SW480 (cell line): ENCODE measurements around the gene CLRN1.

Source experiments
- DNase-seq: peaks from one replicate; pipeline ENCODE4 v3.0.0-alpha.2; 2016; ENCODE audit warnings: low spot score

Gene CLRN1

DNA sequence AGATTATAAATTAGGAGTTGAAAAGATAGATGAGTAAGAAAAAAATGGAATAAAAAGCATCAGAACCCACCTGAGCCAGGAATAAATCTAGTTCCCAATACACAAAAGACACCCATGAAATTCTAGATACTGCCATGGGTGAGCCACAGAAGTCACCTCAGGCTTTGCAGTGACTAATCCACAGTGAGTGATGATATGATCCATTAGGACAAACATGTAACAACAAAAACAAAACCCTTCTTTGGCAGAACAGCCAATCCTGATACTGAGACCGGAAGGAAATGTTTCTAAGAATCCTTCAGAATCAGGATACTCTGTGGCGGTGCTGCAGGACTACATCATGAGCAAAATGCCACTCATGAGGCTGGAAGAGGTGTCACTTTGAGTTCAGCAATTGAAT is 52.3 kb downstream of the CLRN1 start:
- no peak for DNase-seq

DNA sequence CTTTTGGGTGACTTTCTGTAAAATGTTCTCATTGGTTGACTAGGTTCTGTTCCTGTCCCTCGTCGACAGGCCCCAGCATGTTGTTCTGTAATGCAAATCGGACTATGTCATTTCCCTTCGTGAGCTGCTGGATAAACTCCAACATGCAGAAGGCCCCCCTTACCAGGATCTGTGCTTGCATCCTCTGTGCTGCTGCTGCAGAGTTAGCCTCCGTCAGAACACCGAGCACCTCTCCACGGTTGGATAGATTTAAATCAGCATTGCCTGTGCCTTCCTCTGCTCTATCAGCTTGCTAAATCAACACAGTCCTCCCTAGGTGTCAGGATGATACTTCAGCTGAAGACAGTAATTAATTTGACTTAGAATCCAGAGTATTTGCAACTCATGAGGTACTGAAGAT is 54.6 kb downstream of the CLRN1 start:
- DNase-seq: no peak

DNA sequence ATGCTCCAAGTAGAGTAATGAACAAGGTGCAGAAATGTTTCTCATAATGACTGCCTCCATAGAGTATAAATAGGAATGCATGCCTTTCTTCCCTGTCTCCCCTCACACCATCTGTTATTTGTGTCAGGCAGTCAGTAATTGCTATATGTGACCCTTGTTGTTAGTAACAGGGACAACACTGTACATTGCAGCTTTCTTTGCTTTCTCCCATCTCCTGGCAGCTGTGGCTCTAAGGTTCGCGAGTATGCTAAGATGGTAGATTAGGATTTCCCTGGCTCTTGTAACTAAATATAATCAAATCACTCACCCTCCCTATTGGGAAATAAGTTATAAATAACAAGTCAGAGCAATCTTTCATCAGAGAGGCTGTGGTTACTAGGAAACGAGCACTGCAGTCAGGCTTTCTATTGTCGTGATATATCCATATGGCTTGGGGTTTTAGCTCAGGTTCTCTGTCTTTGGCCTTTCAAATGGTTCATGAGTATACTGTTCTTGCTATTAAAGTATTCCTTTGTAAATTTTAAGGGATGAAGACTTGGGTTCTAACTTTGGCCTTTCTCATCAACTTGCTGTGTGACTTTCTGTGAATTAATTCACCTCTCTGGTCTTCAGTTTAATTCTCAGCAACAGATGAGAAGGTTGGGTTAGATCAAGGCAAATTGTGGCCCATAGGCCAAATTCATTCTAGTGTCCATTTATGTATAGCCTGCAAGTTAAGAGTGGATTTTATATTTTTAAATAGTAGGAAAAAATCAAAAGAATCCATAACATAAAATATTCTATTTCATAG is 59.2 kb downstream of the CLRN1 start:
- DNase-seq: no peak

DNA sequence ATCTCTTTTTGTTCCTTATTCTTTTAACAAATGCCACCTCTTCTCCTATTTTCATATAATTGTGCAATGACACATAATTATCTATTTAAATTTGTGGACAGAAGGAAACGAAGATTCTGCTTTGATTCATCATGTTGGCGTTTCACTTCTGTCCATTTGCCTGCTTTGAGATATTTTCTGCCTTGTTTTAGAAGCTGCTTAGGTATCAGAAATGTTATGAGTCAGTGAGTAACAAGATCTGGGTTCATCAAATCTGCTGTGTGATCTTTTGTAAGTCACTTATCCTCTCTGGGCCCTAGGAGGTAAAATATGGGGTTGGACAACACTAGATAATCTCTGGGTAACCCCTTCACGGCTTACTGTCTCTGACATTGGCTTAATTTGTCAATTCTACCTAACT is 60.0 kb downstream of the CLRN1 start:
- DNase-seq: no peak

DNA sequence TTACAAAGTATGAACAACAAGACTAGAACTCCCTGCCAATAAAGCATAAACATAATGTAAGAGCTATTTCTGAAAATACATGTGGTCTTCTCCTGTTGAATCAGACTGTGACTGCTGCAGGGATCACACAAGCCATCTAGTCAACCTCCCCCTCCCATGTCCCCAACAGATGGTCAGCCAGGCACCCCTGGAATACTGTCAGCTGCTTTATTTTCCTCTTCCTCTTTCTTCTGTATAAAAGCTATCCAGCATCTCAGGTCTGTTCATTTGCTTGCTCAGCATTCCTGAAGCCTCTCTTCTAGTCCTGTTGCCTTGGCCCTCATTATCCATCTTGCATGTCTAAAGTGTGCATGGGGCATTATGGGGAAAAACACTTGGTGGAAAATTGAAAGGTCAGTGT is 60.8 kb downstream of the CLRN1 start:
- no peak for DNase-seq

DNA sequence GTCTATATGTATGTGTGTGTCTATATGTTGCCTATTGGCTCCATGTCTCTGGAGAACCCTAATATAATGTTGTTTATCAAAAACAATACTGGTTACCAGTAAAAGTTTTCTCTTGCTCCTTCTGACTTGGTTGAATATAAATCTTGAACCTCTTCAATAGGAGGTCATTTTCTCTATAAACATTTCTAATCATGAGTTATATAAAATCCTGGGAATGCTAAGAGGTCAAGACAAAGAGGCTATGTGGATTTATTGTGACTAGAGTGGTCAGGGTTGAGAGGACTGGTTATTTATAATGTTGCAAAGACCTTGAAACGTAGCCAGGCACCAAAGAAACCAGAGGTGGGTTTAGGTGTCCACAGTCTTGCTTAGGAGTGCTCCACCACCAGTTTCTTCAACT is 66.1 kb downstream of the CLRN1 start:
- DNase-seq: no peak

DNA sequence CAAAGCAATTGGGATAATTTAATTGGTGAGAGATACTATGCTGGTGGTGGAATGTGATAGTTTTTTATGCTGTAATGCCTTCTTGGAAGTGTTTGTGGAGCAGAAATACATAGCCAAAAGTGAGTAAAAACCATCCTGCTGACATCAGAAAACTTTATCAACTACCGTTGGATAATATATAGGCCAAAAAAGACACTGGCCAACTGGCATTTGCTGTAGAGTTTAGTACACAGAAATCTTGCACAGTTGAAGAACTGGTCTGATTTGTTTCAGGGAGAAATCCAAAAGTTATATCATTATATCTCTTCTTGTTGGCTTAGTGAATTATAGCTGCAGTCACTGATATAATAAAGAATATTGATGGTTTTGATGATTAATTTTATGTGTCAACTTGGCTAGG is 66.8 kb downstream of the CLRN1 start:
- DNase-seq: no peak

DNA sequence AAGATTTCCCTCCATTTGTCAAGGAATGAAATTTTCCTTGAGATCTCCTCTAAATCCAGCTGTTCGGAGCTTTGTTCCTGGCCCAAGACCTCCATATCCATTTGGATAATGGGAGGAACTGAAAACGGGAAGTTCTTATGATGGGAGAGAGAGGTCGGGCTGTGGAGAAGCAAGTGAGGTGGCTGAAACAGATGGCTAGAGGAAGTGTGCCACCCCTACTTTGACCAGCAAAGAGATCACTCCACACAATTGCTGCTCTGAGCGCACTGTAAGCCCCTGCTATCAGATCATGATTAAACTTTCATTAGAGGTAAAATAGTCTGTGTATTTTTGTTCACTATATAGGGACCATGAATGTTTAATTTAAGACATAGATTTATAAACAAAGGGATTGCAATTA is 67.2 kb downstream of the CLRN1 start, which contains the start of gene MINDY4B:
Gene MINDY4B (minus strand): TSS at position 101 of the 400 bp plus-strand sequence. CDS start 0 bp downstream, at position 101.
- no peak for DNase-seq

DNA sequence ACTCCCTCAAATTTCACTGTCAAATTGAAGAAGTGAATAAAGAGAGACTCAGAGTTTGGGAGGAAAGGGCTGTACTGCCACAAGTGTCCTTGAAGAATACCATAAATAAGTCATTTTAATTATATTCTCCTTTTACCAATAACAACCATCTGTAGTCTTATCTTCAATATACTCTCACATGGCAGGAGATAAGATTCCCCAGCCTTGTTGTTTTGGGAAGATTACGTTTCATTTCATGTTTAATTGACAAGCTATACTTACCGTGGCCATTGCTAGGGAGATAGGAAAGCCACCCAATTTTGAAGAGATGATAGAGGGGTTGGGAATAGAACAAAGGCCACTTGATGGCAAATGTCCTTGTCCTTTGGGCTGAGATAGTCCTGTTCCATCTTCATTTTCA is 69.5 kb downstream of the CLRN1 start:
- no peak for DNase-seq

DNA sequence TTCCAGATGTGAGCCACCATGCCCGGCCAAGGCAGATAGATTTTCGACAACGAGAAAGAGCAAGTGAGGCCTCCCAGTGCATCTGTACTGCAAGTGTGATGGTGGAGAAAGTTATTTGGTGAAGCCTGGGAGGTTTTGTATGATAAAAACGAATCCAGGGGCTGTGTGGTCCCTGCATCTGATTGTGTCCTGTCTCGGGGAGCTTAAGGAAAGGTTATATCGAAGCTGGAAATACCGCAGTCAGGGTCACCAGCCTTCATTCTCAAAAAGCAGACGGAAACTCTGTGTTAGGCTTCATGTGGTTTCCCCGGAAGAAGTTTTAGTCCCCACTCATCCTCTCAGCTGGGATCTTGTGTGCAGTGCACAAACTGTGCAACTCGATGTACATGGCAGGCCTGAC is 70.7 kb downstream of the CLRN1 start:
- DNase-seq: no peak

DNA sequence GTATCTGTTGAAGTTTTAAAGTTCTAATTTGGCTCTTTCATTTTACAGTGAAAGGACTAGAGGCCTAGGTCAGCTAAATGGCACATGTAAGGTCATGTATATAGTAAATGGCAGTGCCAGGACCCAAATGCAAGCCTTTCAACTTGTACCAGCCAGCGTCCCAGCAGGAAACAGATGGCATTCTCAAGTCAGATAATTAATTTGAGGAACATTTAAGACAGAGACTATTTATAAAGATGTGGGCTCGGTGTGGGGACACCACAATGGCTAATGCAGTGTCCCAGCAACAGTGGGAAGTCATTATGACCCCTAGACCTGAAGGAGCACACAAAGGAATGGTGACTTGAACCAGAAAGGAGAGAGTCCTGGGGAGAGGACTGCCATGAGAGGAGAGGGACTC is 73.4 kb downstream of the CLRN1 start:
- DNase-seq: no peak

DNA sequence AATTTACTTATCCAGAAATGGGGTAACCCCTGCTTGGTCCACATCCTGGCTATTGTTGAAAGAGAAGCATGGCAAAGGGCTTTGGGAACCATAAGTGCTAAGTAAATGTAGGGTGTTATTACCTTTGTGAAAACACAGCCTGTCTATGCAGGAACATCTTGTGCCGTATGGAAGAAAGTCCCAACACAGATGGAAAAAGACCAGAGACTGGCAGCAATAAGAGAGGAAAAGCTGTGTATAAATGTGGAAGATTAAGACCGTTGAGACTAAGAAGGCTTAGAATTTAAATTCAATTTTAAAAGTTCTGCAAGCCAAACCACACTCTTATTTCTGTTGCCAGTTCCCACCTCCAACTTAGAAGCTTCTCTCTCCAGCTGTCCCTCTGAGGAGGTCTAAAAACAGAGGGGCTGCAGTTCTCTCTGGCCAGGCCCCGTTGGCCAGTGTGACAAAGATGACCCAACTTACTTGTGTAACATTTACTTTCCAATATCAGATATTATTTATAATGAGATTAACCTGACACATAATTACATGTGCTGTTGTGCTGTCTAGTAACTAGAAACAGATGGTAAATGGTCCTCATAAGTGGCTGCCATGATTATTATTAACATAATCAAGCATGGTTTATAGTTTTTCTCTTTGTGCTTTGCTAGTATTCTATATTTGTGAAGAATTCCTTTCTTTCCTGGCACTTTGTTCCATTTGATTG is 74.3 kb downstream of the CLRN1 start:
- no peak for DNase-seq

DNA sequence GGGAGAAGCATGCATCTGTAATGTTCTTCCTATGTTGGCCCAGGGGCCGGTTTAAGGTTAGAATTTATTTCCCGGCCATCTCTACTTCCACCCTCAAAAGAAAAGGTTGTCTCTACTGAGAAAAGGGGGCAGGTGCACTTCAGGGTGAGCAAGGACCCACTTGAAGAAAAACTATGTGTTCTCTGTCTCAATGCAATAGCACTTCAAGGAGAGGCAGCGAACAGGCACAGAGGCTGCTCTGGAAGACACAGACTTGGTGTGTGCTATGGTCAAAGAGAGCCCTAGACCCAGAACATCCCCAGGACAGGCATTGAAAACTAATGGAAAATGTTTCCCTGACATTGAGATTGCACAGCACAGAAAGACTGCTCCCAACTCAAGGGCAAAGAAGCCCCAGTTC is 74.9 kb downstream of the CLRN1 start:
- no peak for DNase-seq

DNA sequence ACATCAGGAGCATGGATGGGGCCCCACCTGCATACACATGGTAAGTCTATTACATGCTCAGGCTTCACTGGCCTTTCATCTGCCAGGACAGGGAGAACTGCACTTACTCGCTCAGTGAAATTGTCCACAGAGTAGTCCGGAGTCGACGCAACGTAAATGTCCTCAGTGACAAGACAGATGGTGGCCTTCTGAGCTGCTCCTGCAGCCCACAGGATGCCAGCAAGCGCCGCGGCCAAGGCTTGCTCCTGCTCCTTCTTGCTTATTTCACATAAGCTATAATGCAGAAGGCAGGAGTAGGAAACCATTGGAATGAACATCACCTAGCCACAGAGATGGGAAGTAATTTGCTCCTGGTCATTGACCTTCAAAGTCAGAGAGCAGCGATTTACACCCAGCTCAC is 81.7 kb downstream of the CLRN1 start:
- no peak for DNase-seq

DNA sequence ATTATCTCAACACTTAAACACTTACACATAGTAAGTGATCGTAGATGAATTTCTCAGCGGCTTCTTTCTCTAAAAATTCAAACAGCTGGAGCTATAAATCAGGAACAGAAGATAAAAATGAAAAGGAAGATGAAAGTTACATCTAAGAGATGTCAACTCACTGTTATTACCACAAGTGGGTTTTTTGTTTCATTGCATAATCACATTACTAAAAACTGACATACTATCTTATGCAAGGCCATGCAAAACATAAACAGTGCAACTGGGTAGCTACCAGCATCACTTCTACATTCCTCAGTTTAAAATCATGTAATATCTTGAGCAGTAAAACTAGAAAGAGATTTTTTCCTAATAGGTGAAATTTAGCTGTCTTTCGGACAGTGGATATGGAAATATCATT is 82.2 kb downstream of the CLRN1 start:
- no peak for DNase-seq

DNA sequence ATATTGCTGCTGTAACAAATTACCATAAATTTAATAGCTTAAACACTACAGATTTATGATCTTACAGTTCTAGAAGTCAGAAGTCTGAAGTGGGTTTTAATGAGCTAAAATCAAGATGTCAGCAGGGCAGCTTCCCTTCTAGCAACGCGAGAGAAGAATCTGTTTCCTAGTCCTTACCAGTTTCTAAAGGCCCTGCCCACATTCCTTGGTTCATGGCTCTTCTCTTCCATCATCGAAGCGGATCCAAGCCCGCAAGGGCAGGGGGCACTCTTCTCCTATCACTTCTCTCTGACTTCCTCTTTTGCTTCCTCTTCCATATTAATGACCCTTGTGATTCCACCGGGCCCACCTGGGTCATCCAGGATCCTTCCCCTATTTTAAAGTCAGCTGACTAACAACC is 83.4 kb downstream of the CLRN1 start:
- DNase-seq: no peak

DNA sequence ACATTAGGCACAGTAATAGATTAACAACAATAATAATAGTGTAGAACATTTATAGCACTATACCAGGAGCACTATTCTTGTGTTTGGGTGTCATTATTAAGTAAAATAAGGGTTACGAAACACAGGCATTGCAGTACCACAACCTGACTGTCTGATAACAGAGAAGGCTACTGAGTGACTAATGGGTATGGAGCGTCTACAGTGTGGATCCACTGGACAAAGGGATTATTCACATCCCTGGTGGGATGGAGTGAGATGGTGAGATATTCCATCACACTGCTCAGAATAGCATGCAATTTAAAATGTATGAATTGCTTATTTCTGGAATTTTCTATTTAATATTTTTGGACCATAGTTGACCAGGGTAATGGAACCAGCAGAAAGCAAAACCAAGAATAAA is 85.5 kb downstream of the CLRN1 start:
- DNase-seq: no peak

DNA sequence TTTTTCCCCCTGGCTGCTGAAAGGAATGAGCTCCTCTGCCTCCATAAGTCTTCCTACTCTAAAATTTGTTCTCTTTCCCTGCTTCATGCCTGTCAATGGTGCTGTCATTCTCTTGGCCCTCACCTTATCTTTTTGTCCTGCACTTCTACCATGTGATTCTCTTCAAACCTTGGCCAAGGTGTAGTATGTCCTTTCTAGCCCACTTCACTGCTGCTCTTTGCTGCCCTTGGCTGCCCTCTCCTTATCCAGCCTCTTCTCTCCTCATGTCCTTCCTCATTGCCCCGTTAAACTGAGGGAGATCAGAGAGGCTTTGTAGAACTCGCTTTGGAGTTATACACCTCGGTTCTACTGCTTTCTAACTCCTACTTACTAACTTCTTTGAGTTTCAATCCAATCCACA is 87.0 kb downstream of the CLRN1 start:
- DNase-seq: no peak

DNA sequence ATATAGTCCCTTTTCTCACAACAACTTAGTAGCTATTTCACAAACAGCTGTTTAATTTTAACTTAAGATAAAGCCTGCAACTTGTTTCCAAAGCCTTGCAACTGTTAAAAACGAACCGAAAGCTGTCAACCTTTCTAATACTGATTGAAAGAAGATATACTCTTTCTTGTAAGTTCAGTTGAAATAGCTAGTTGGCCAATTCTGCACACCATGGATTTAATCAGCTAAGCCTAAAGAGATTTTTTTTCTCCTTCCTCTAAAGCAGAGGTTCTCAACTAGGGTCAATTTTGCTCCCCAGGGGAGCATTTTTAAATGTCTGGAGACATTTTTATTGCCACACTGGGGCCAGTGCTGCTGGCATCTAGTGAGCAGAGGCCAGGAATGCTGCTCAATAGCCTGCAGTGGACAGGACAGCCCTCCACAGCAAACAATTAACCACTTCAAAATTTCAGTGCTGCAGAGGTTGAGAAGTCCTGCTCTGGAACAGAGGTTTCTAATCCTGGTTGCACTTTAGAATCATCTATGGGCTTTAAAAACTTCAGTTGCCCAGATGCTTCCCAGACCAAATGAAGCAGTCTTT is 93.4 kb downstream of the CLRN1 start:
- DNase-seq: no peak

DNA sequence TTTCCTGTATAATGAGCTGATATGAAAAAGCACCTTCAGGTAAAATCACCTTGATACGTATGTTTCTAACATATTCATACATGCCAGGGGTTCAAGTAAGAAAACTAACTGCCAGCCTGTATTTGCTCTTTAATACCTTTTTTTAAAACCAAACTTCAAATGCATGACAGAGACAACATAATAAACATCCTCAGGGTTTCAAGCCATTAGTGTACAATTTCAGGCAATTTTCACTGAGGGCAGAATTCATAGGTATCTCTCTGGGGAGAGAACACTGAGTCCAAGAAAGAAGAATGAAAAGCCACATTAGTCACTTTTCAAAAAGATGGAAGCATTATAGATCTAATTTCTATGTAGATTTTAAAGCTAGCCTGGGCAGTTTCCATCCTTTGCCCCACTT is 94.2 kb downstream of the CLRN1 start:
- DNase-seq: no peak

DNA sequence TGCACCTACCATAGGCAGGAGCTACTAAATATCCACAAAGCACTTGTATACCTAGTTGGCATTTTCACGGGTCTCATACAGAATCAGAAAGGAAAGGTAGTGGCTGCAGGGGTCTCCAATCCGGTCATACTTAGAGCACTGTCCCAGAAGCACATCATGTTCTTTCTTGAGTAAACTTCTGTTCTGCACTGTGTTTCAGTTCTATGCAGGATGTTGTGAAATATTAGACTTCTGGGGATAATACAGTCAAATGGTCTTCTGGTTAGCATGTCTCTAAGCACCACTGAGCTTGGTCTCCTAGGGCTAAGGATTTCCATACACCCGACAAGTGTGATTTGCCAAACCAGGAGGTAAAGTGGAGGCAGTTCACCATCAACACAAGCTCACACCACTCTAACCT is 95.2 kb downstream of the CLRN1 start:
- no peak for DNase-seq

DNA sequence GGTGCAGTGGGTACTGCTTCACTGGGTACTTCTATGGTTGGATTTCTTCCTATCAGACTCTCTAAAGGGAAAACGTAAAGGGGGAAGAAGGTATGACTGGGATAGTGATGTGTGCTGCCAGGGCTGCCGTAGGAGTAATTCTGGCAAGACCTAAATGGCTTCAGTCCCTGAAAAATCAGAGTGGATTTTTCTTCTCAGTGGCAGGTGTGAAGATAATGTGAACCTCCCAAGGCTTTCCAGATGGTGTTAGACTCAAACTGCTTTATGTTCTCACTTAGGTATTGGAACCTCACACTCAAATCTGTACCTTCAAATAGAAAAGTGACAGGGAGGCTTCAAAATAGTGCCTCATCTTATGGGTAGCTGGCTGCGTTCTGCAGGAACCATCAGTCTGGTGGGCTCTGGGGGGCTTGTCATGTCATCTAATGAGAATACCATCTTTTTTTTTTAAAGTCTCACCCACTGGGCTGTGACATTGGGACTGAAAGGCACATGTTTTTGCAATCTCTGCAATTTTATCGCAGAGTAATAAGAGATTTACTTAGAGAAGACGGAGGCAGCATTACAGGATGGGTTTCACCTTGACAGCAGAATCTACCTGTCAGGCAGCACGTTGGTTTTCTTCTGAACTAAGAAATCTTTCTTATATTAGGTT is 95.8 kb downstream of the CLRN1 start:
- DNase-seq: no peak
